GM23338 (cell line): ENCODE data around the gene MYOZ3.

Experiments
- CTCF ChIP-seq, 2 experiments: fragments of 200-600 bp in 1 of 2; sonication (generic) in 1 of 2; conservative IDR thresholded peaks; 2 replicates each; pipeline versions ENCODE4 v1.5.1 to v1.6.1; 2016 to 2017; ENCODE audit warnings: antibody characterized with exemption in 2 of 2, low read depth in 2 of 2, mild to moderate bottlenecking in 2 of 2, moderate library complexity in 1 of 2
- EZH2phosphoT487 ChIP-seq: fragments of 200-600 bp; sonication (generic); IDR thresholded peaks from one replicate; pipeline ENCODE4 v1.8.1; 2018; ENCODE audit warnings: antibody characterized with exemption; ENCODE audit not compliant: unreplicated experiment
- TF ChIP-seq, protein P1 (sequence below): IDR thresholded peaks from one replicate; pipeline ENCODE4 v1.6.1; 2018; ENCODE audit warnings: antibody characterized with exemption; ENCODE audit not compliant: unreplicated experiment

- no peak for TF ChIP-seq EZH2phosphoT487
- no peak for TF ChIP-seq CTCF (conservative IDR thresholded peaks at IDR 0.05; ENCODE audit: low read depth in 2 of 2)
- TF ChIP-seq, protein P1, sequence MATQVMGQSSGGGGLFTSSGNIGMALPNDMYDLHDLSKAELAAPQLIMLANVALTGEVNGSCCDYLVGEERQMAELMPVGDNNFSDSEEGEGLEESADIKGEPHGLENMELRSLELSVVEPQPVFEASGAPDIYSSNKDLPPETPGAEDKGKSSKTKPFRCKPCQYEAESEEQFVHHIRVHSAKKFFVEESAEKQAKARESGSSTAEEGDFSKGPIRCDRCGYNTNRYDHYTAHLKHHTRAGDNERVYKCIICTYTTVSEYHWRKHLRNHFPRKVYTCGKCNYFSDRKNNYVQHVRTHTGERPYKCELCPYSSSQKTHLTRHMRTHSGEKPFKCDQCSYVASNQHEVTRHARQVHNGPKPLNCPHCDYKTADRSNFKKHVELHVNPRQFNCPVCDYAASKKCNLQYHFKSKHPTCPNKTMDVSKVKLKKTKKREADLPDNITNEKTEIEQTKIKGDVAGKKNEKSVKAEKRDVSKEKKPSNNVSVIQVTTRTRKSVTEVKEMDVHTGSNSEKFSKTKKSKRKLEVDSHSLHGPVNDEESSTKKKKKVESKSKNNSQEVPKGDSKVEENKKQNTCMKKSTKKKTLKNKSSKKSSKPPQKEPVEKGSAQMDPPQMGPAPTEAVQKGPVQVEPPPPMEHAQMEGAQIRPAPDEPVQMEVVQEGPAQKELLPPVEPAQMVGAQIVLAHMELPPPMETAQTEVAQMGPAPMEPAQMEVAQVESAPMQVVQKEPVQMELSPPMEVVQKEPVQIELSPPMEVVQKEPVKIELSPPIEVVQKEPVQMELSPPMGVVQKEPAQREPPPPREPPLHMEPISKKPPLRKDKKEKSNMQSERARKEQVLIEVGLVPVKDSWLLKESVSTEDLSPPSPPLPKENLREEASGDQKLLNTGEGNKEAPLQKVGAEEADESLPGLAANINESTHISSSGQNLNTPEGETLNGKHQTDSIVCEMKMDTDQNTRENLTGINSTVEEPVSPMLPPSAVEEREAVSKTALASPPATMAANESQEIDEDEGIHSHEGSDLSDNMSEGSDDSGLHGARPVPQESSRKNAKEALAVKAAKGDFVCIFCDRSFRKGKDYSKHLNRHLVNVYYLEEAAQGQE: no peak
Observed at GRCh38 chr5:150651924-150652671, 9.0 kb upstream of the MYOZ3 start.
